GM21717 (cell line): Measurements from ENCODE around the gene MCF2L.
"Not testable (repeated sequence)": the region's sequence is repeated elsewhere in the genome, so short reads cannot be mapped to it uniquely, and the experiment has no call there.

ENCODE experiments used
- ATAC-seq: cut with Tn5 transposase; IDR thresholded peaks from one replicate; pipeline ENCODE4 v1.9.1; 2021; ENCODE audit warnings: mild to moderate bottlenecking, moderate library complexity; ENCODE audit not compliant: unreplicated experiment

The MCF2L gene

GRCh38 chr13:113045251-113046127 is 76.5 kb downstream of the MCF2L start:
- no peak for ATAC-seq

- no peak for ATAC-seq
These were observed 77.3 kb downstream of the MCF2L start for GRCh38 chr13:113046128-113046882.

DNA sequence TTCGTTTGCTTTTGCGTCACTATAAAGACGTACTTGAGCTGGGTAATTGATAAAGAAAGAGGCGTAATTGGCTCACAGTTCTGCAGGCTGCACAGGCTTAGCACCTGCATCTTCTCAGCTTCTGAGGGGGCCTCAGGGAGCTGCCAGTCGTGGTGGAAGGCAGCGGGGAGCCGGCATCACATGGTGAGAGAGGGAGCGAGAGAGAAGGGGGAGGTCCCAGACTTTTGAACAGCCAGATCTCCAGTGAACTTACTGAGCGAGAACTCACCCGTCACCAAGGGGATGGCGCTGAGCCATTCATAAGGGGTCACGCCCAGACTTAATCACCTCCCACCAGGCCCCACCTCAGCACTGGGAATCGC is 77.8 kb downstream of the MCF2L start:
- no peak for ATAC-seq

- no peak for ATAC-seq
These were observed 78.6 kb downstream of the MCF2L start for GRCh38 chr13:113047587-113047986.

GRCh38 chr13:113048766-113049165 is 79.8 kb downstream of the MCF2L start:
- no peak for ATAC-seq

- no peak for ATAC-seq
These were observed 80.5 kb downstream of the MCF2L start for GRCh38 chr13:113049521-113049941.

GRCh38 chr13:113049981-113050380 is 81.0 kb downstream of the MCF2L start:
- ATAC-seq = no peak

DNA sequence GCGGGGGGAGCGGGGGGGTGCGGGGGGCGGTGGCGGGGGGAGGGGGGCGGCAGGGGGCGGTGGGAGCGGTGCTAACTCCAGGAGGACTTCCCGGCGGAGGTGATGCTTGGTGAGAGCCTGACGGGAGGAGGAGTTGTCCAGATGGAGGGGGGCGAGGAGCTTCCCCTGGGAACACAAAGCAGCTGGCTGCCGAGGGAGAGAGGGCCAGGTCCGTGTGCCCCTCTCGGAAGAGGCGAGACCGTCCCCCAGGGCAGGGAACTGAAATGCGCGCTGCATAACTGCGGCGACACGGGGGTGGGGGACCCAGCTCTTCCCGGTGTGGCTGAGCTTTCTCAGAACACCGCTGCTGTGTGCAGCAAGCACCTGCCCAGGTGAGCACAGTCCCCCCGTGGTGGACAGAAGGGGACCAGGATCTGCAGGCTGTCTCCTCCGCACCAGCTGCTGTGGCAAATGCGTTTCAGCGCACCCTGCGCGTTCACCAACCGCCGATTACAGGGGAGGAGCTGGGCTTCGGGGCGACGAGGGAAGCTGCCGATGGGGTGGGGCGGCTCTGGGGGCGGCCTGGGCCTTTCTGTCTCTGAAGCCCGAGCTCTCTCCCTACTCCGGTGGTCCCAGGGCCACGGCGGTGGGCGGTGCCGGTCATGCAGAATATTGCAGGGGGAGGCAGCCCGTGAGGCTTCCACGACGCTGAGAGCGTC is 81.9 kb downstream of the MCF2L start:
- no peak for ATAC-seq

DNA sequence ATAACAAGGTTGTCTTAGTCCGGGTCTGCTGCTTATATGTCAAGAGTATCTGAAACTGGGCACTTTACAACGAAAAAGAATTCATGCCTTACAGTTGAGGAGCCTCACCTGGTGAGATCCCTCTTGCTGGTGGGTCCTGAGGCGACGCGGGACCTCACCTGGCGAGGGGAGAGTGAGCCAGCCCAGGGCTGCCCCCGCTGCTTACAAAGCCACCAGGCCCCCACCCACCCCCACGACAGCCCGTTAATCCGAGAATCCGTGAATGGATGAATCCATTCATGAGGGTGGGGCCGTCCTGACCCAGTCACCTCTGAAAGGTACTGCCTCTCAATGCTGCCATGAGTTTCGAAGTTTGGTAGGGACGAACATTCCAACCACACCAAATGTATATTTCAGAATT is 82.6 kb downstream of the MCF2L start:
- no peak for ATAC-seq

GRCh38 chr13:113052206-113052605 is 83.2 kb downstream of the MCF2L start:
- ATAC-seq = no peak

- no peak for ATAC-seq
These were observed 84.0 kb downstream of the MCF2L start for GRCh38 chr13:113052971-113053370.

GRCh38 chr13:113053376-113053775 is 84.4 kb downstream of the MCF2L start:
- ATAC-seq = no peak

DNA sequence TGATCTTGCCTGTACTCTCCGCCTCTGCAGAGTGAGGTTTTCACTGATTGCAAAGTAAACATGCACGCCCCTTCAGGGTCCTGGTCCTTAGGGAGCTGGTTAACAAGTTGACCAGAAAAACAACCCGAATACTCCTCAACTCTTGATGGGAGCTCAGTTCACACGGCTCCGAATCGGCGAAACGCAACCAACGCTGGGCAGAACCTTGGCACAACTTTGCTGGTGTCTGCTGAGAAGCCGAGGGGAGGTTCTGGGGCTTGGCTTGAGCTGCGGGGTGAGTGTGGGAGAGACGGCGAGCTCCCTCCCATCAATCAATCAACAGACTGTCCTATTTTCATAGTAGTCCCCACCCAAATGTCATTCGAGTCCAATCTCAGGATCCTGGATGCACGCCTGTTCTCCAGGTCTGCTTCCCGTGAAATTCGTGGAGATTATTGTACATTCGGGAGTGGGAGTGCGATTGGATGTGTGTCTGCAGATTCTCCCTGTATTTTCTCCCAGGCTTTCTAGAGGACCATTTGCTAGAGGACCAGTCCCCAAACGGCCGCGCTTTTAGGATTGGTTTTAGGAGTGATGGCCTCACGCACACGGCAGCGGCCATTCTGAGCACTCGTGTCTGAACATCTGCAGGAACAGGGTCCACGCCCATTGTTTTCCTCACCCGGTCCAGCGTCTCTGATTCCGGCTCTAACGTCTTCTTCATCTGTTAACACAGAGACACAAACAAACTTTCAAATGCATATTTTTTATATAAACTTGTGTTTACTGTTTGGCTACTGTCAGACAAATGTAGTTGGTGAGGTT is 85.0 kb downstream of the MCF2L start:
- ATAC-seq = no peak

DNA sequence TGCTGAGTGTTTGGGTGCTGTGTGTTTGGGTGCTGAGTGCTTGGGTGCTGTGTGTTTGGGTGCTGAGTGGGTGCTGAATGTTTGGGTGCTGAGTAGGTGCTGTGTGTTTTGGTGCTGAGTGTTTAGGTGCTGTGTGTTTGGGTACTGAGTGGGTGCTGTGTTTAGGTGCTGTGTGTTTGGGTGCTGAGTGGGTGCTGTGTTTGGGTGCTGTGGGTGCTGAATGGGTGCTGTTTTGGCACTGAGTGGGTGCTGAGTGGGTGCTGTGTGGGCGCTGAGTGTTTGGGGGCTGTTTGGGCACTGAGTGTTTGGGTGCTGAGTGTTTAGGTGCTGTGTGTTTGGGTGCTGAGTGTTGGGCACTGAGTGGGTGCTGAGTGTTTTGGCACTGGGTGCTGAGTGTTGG is 88.1 kb downstream of the MCF2L start:
- no peak for ATAC-seq

GRCh38 chr13:113057559-113057958 is 88.5 kb downstream of the MCF2L start:
- not testable (repeated sequence) for ATAC-seq

DNA sequence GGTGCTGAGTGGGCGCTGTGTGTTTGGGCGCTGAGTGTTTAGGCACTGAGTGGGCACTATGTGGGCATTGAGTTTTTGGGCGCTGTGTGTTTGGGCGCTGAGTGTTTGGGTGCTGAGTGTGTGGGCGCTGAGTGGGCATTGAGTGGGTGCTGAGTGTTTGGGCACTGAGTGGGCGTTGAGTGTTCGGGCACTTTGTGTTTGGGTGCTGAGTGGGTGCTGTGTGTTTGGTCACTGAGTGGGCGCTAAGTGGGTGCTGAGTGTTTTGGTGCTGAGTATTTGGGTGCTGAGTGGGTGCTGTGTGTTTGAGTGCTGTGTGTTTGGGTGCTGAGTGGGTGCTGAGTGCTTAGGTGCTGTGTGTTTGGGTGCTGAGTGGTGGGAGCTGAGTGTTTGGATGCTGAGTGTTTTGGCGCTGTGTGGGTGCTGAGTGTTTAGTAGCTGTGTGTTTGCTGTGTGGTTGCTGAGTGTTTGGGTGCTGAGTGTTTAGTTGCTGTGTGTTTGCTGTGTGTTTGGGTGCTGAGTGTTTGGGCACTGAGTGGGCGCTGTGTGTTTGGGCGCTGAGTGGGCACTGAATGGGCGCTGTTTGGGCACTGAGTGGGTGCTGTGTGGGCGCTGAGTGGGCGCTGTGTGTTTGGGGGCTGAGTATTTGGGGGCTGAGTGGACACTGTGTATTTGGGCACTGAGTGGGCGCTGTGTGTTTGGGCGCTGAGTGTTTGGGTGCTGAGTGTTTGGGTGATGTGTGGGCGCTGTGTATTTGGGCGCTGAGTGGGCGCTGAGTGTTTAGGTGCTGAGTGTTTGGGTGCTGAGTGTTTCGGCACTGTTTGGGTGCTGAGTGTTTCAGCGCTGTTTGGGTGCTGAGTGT is 89.3 kb downstream of the MCF2L start:
- ATAC-seq = no peak

DNA sequence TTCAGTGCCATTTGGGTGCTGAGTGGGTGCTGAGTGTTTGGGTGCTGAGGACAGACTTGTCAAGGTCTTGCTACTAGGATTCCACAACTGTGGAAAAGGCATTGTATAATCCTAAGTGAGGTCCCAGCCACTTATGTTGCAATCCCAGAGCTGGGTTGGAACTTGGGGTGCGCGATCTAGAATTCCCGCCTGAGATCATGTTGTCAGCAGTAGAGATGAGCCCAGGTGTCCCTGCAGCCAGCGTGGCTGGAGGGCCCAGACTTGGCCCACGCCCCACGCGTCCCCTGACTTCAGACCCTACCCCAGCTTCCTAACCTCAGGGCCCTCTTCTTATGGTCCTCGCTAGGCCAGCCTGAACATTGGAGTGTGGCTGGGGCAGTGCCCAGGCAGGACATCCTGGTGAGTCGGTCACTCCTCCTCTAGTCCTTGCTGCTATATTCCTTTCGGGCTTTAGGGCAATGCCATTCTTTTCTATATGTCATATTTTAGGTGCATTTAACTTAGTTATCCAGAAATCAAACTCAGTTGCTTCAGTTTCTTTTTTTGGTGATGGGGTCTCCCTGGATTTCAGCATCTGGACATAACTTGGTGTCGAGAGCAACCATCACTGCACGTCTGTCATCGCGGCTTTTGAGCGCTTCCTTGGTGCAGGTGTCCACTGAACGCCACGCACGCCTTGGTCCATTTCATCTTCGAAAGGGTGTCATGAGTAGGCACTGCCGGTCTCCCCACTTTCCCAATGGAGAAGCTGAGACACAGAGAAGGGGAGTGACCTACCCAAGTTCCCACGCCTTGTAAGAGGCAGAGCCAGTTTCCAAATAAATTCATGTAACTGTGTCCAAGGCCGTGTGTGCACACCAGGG is 90.2 kb downstream of the MCF2L start:
- ATAC-seq = no peak

DNA sequence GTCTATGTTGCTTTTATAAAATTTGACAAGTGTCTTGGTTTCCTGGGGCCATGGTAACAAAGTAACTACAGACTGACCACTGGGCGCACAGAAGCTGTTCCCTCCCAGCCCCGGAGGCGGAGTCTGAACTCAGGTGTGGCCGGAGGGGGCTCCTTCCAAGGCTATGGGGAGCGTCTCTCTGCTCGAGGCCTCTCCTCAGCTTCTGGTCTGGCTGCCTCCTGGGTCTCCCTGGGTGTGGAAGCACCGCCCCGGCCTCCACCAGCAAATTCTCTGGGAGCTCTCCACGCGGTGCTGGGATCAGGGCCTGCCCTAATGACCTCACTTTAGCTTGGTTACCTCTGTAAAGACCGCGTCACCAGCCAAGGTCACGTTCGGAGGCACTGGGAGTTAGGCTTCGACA is 90.9 kb downstream of the MCF2L start:
- no peak for ATAC-seq
